Nephron progenitor cell (in vitro differentiated cells): ENCODE measurements around the gene POU2F2.

Experiments used
- DNase-seq: peaks from one replicate; pipeline ENCODE4 v3.0.0; 2021
- H3K27ac Mint-ChIP-seq: 2 replicates; pipeline ENCODE4 v1.8.0; 2021; ENCODE audit warnings: mild to moderate bottlenecking, moderate library complexity, mixed read lengths
- H3K27me3 Mint-ChIP-seq: 2 replicates; pipeline ENCODE4 v1.8.0; 2021; ENCODE audit warnings: mild to moderate bottlenecking, low read depth, mixed read lengths; ENCODE audit not compliant: poor library complexity
- H3K36me3 Mint-ChIP-seq: 2 replicates; pipeline ENCODE4 v1.8.0; 2021; ENCODE audit warnings: low read depth, mixed read lengths
- H3K4me1 Mint-ChIP-seq: 2 replicates; pipeline ENCODE4 v1.8.0; 2021; ENCODE audit warnings: mixed read lengths
- H3K4me3 Mint-ChIP-seq: 2 replicates; pipeline ENCODE4 v1.8.0; 2021; ENCODE audit warnings: mild to moderate bottlenecking, moderate library complexity, mixed read lengths
- H3K9me3 Mint-ChIP-seq: 2 replicates; pipeline ENCODE4 v1.8.0; 2021; ENCODE audit warnings: mild to moderate bottlenecking, moderate library complexity, mixed read lengths
- CTCF ChIP-seq: fragments of 200-600 bp; sonication (generic); IDR thresholded peaks from 2 replicates; pipeline ENCODE4 v1.5.0; 2021; ENCODE audit warnings: antibody characterized with exemption

Gene POU2F2

DNA sequence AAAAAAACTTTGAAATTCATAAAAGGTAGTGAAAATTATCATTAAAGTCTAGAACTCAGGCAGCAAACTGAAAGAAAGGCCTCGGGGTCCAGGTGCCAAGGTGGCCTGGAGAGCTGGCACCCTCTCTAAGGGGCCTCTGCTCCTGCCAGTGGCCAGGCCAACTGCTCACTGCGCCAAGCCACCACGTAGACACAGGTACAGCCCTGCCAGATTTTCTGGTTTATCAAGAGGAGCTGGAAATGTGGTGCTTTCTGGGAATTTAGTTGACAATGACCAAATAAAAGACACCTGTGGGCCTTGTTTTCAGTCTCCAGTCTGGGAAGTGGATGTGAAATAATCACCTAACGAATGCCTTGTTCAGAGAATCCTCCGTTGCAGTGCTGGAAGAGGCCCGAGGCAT is 33.5 kb downstream of the POU2F2 start:
- DNase-seq: no peak
- Mint-ChIP-seq H3K4me1 (peaks cover 21% of the 10 kb centered on the region), H3K27me3 (peaks cover 43% of the 10 kb centered on the region), H3K27ac (no peak overlapping the region), H3K36me3 (no peaks in the 10 kb centered on the region), H3K4me3 (no peak overlapping the region), H3K9me3 (no peaks in the 10 kb centered on the region)
- no peak for TF ChIP-seq CTCF

DNA sequence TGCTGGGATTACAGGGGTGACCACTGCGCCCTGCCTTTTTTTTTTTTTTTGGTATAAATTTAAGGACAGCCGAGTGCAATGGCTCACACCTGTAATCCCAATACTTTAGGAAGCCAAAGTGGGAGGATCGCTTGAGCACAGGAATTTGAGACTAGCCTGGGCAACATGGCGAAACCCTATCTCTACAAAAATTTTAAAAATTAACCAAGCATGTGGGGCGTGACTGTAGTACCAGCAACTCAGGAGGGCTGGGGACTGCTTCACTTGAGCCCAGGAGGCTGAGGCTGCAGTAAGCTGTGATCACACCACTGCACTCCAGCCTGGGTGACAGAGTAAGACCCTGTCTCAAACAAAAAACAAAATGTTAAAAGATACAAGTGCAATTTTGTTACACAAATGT is 34.8 kb downstream of the POU2F2 start:
- Mint-ChIP-seq H3K9me3 (no peaks in the 10 kb centered on the region), H3K27me3 (peaks cover 36% of the 10 kb centered on the region), H3K36me3 (no peaks in the 10 kb centered on the region), H3K4me1 (peaks cover 23% of the 10 kb centered on the region), H3K4me3 (no peak overlapping the region), H3K27ac (no peak overlapping the region)
- TF ChIP-seq CTCF: no peak
- no peak for DNase-seq

- no peak for TF ChIP-seq CTCF
- H3K9me3 Mint-ChIP-seq: no peaks in the 10 kb centered on the region
- peaks cover 34% of the 10 kb centered on the region for H3K27me3 Mint-ChIP-seq
- no peak overlapping the region for H3K4me3 Mint-ChIP-seq
- H3K27ac Mint-ChIP-seq: no peak overlapping the region
- H3K36me3 Mint-ChIP-seq: no peaks in the 10 kb centered on the region
- DNase-seq: no peak
- H3K4me1 Mint-ChIP-seq: peaks cover 23% of the 10 kb centered on the region
Measured at GRCh38 chr19:42096255-42096837, 35.9 kb downstream of the POU2F2 start.

DNA sequence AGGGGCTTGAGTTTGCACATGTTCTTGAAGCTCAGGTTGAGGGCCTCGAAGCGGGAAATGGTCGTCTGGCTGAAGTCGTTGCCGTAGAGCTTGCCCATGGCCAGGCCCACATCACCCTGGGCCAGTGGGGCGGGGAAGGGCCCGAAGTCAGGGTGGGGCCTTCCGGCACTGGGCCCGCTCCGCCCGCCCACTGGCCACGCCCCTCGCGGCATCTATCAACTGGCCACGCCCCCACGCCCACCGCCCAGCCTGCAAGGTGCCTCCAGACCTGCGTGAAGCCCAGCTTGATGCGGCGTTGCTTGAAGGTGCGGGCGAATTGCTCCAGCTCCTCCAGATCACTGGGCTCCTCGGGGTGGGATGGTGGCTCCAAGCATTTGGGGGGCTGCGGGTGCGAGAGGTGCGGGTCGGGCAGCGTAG is 36.4 kb downstream of the POU2F2 start:
- H3K4me1 Mint-ChIP-seq: peaks cover 26% of the 10 kb centered on the region
- H3K9me3 Mint-ChIP-seq: no peaks in the 10 kb centered on the region
- H3K27ac Mint-ChIP-seq: no peak overlapping the region
- no peaks in the 10 kb centered on the region for H3K36me3 Mint-ChIP-seq
- H3K4me3 Mint-ChIP-seq: no peak overlapping the region
- DNase-seq: peak; percentile 82
- no peak for TF ChIP-seq CTCF
- peaks cover 34% of the 10 kb centered on the region for H3K27me3 Mint-ChIP-seq

- Mint-ChIP-seq H3K27ac (peak overlapping the region; percentile 64), H3K36me3 (no peaks in the 10 kb centered on the region), H3K4me1 (peaks cover 32% of the 10 kb centered on the region)
Measured at GRCh38 chr19:42095142-42095813, 37.0 kb downstream of the POU2F2 start.

More at GRCh38 chr19:42095142-42095813, 37.0 kb downstream of the POU2F2 start:
- H3K27me3 Mint-ChIP-seq: peaks cover 34% of the 10 kb centered on the region
- H3K4me3 Mint-ChIP-seq: no peak overlapping the region
- H3K9me3 Mint-ChIP-seq: no peaks in the 10 kb centered on the region
- TF ChIP-seq CTCF: no peak
- DNase-seq: no peak
